ENCODE data around the gene ZNF236. TPM values are rescaled to one million over a fixed set of nuclear protein-coding genes. Genes with fewer than 3 reads are reported as not detected.
A peak's percentile ranks its signal among the peaks of the same experiment; 100 is the strongest.

ZNF236 gene
- total RNA-seq, 1 donor from 2014 or later = 21.0 TPM

DNA sequence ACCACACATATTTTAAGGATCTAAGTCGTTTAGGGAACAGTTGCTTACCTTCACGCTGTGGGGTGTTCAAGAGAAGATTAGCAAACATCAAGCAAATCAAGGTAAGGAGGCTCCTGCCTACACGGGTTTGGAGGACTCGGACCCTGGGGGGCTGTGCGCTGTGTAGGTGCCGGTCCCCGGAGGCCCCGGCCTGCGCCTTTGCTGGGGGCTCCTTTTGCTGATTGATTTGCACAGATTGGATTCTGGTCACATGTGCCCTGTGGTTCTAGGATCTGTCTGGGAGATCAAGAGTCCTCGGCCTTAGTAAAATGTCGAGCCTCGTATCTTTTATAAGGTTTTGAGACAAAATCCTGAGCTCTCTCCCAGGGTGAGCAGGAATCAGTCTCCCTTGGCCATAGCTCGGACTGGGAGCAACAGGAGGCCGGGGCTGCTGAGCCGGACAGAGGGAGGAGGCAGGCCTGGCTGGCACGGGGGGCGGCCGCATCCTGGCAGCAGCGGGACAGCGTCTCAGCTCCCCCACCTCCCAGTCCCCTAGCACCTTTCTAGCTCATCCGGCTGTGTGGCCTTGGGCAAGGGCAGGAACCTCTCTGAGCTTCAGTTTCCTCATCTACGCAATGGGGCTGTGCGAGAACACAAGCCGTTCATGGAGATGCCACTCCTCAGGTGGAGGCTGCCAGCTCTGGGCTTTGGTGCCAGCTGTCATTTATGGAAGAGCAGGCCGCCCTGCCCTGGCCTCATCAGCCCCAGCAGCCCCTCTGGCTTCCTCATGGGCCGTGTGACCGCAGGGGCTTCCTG lies 163.0 kb downstream of the ZNF236 start:
- Mint-ChIP-seq H3K4me3 (ENCODE audit: unreplicated experiment) (no peak overlapping the region), H3K4me1 (ENCODE audit: low read depth, unreplicated experiment) (peaks cover 36% of the 10 kb centered on the region), H3K27me3 (ENCODE audit: unreplicated experiment) (peaks cover 8% of the 10 kb centered on the region), H3K36me3 (ENCODE audit: unreplicated experiment) (no peaks in the 10 kb centered on the region), H3K27ac (ENCODE audit: unreplicated experiment) (no peak overlapping the region), H3K9me3 (ENCODE audit: unreplicated experiment) (peaks cover 12% of the 10 kb centered on the region)
- TF ChIP-seq, protein P1, sequence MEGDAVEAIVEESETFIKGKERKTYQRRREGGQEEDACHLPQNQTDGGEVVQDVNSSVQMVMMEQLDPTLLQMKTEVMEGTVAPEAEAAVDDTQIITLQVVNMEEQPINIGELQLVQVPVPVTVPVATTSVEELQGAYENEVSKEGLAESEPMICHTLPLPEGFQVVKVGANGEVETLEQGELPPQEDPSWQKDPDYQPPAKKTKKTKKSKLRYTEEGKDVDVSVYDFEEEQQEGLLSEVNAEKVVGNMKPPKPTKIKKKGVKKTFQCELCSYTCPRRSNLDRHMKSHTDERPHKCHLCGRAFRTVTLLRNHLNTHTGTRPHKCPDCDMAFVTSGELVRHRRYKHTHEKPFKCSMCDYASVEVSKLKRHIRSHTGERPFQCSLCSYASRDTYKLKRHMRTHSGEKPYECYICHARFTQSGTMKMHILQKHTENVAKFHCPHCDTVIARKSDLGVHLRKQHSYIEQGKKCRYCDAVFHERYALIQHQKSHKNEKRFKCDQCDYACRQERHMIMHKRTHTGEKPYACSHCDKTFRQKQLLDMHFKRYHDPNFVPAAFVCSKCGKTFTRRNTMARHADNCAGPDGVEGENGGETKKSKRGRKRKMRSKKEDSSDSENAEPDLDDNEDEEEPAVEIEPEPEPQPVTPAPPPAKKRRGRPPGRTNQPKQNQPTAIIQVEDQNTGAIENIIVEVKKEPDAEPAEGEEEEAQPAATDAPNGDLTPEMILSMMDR (IDR thresholded peaks at IDR 0.05; ENCODE audit: partially characterized antibody, unreplicated experiment) = no peak
- DNase-seq = no peak

GRCh38 chr18:76985951-76986236 lies 163.5 kb downstream of the ZNF236 start:
- H3K4me1 Mint-ChIP-seq (ENCODE audit: low read depth, unreplicated experiment) = peaks cover 37% of the 10 kb centered on the region
- H3K27ac Mint-ChIP-seq (ENCODE audit: unreplicated experiment) = no peak overlapping the region
- H3K9me3 Mint-ChIP-seq (ENCODE audit: unreplicated experiment) = peaks cover 13% of the 10 kb centered on the region
- TF ChIP-seq, protein P1 (IDR thresholded peaks at IDR 0.05; ENCODE audit: partially characterized antibody, unreplicated experiment) = no peak
- no peaks in the 10 kb centered on the region for H3K36me3 Mint-ChIP-seq (ENCODE audit: unreplicated experiment)
- peaks cover 8% of the 10 kb centered on the region for H3K27me3 Mint-ChIP-seq (ENCODE audit: unreplicated experiment)
- no peak overlapping the region for H3K4me3 Mint-ChIP-seq (ENCODE audit: unreplicated experiment)
- DNase-seq = no peak

- H3K27me3 Mint-ChIP-seq (ENCODE audit: unreplicated experiment) = peaks cover 9% of the 10 kb centered on the region
- no peak overlapping the region for H3K27ac Mint-ChIP-seq (ENCODE audit: unreplicated experiment)
- H3K4me1 Mint-ChIP-seq (ENCODE audit: low read depth, unreplicated experiment) = peaks cover 36% of the 10 kb centered on the region
- TF ChIP-seq, protein P1 (IDR thresholded peaks at IDR 0.05; ENCODE audit: partially characterized antibody, unreplicated experiment) = no peak
- H3K36me3 Mint-ChIP-seq (ENCODE audit: unreplicated experiment) = no peaks in the 10 kb centered on the region
- DNase-seq = no peak
- H3K9me3 Mint-ChIP-seq (ENCODE audit: unreplicated experiment) = peaks cover 16% of the 10 kb centered on the region
- no peak overlapping the region for H3K4me3 Mint-ChIP-seq (ENCODE audit: unreplicated experiment)
Measured at GRCh38 chr18:76986406-76986805, 164.0 kb downstream of the ZNF236 start.

DNA sequence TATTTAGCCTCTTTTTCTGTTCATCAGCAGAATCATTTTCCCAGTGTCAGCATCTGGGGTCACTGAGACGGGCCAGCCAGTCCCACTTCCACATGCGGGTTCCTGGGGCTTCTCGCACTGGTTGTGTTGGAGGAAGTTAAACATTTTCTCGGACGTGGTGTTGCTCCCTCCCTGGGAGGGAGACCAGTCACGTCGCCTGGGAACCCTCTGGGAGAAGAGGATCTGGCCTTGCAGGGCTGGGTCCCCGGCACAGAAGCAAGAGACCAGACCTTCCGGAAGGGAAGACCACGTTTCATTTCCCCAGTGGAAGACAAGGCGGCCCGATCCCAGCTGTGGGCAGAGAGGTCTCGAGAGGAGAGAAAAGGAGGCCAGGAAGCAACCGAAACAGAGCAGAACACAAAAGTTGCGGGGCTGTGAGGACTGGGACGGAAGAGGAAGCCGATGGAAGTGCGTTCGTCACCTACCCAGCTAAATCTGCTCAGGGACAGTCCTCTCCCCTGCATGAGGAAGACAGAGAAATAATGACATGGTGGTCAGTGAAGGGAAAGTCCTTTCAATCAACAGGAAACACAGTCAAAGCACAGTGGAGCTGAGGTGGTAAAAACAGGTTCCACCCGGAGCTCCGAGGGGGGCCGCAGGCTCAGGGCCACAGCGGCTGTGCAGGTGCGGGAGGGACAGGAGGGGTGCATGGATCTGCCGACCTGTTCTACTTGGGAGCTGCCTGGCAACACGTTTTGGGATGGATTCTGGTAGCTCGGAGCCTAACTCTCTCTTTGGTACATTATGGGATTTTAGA lies 165.9 kb downstream of the ZNF236 start:
- DNase-seq = no peak
- peaks cover 38% of the 10 kb centered on the region for H3K4me1 Mint-ChIP-seq (ENCODE audit: low read depth, unreplicated experiment)
- H3K27ac Mint-ChIP-seq (ENCODE audit: unreplicated experiment) = peak overlapping the region; percentile 49
- no peak overlapping the region for H3K4me3 Mint-ChIP-seq (ENCODE audit: unreplicated experiment)
- H3K27me3 Mint-ChIP-seq (ENCODE audit: unreplicated experiment) = peaks cover 10% of the 10 kb centered on the region
- TF ChIP-seq, protein P1 (IDR thresholded peaks at IDR 0.05; ENCODE audit: partially characterized antibody, unreplicated experiment) = no peak
- peaks cover 20% of the 10 kb centered on the region for H3K9me3 Mint-ChIP-seq (ENCODE audit: unreplicated experiment)
- H3K36me3 Mint-ChIP-seq (ENCODE audit: unreplicated experiment) = no peaks in the 10 kb centered on the region
